SK-N-SH treated with all-trans-retinoic acid at 6 μM for 48 hours (cell line): ENCODE data around the gene ZNF22.

Experiments used
- ATAC-seq: fragments of 200-7000 bp; cut with Tn5 transposase; 3 replicates; pipeline ENCODE4 v1.9.1; 2020; ENCODE audit warnings: mild to moderate bottlenecking, moderate library complexity
- ARNTL ChIP-seq: fragments of 450-650 bp; formaldehyde crosslinking; IDR thresholded peaks from 2 replicates; pipeline ENCODE4 v1.5.0; 2020; ENCODE audit warnings: low read depth, mild to moderate bottlenecking, moderate library complexity, borderline replicate concordance
- BACH2 ChIP-seq: fragments of 250-450 bp; sonication (Bioruptor Pico); IDR thresholded peaks from 2 replicates; pipeline ENCODE4 v1.9.0; 2021; ENCODE audit warnings: mild to moderate bottlenecking, borderline replicate concordance
- CREB5 ChIP-seq: fragments of 250-450 bp; sonication (Bioruptor Pico); IDR thresholded peaks from 2 replicates; pipeline ENCODE4 v1.5.1; 2020; ENCODE audit warnings: low read depth, mild to moderate bottlenecking, moderate library complexity
- CSDC2 ChIP-seq: fragments of 250-450 bp; sonication (Bioruptor Pico); IDR thresholded peaks from 2 replicates; pipeline ENCODE4 v1.5.0; 2020; ENCODE audit warnings: mild to moderate bottlenecking, moderate library complexity
- ESRRG ChIP-seq: fragments of 250-450 bp; sonication (Bioruptor Pico); IDR thresholded peaks from 2 replicates; pipeline ENCODE4 v1.6.1; 2021; ENCODE audit warnings: mild to moderate bottlenecking
- ISL1 ChIP-seq: fragments of 250-450 bp; sonication (Bioruptor Pico); IDR thresholded peaks from 2 replicates; pipeline ENCODE4 v2.1.2; 2022; ENCODE audit warnings: mild to moderate bottlenecking, moderate library complexity
- OSR1 ChIP-seq: fragments of 250-450 bp; sonication (Bioruptor Pico); IDR thresholded peaks from 2 replicates; pipeline ENCODE4 v1.8.0; 2022; ENCODE audit warnings: moderate library complexity, mild to moderate bottlenecking, inconsistent platforms
- PPARA ChIP-seq: fragments of 250-450 bp; sonication (Bioruptor Pico); IDR thresholded peaks from 2 replicates; pipeline ENCODE4 v1.5.0; 2020; ENCODE audit warnings: mild to moderate bottlenecking, borderline replicate concordance
- RARB ChIP-seq: fragments of 250-450 bp; sonication (Bioruptor Pico); IDR thresholded peaks from 2 replicates; pipeline ENCODE4 v1.8.0; 2021; ENCODE audit warnings: mild to moderate bottlenecking, moderate library complexity
- SNAI2 ChIP-seq: fragments of 250-450 bp; sonication (Bioruptor Pico); IDR thresholded peaks from 2 replicates; pipeline ENCODE4 v1.5.0; 2020; ENCODE audit warnings: mild to moderate bottlenecking, moderate library complexity
- TCF4 ChIP-seq: fragments of 250-450 bp; sonication (Bioruptor Pico); IDR thresholded peaks from 2 replicates; pipeline ENCODE4 v1.8.0; 2021; ENCODE audit warnings: mild to moderate bottlenecking, moderate library complexity, borderline replicate concordance
- TOX ChIP-seq: fragments of 250-450 bp; sonication (Bioruptor Pico); IDR thresholded peaks from 2 replicates; pipeline ENCODE4 v1.8.0; 2021; ENCODE audit warnings: mild to moderate bottlenecking, moderate library complexity, borderline replicate concordance
- TSHZ2 ChIP-seq: fragments of 250-450 bp; sonication (Bioruptor Pico); IDR thresholded peaks from 2 replicates; pipeline ENCODE4 v1.5.0; 2020; ENCODE audit warnings: mild to moderate bottlenecking, moderate library complexity
- ZFP3 ChIP-seq: fragments of 250-450 bp; sonication (Bioruptor Pico); IDR thresholded peaks from 2 replicates; pipeline ENCODE4 v1.5.0; 2020; ENCODE audit warnings: mild to moderate bottlenecking, moderate library complexity
- ZNF70 ChIP-seq: fragments of 450-650 bp; formaldehyde crosslinking; IDR thresholded peaks from 2 replicates; pipeline ENCODE4 v1.5.0; 2020; ENCODE audit warnings: mild to moderate bottlenecking, moderate library complexity
- ZNF8 ChIP-seq: fragments of 450-650 bp; formaldehyde crosslinking; IDR thresholded peaks from 2 replicates; pipeline ENCODE4 v1.5.0; 2020; ENCODE audit warnings: mild to moderate bottlenecking, moderate library complexity
- TF ChIP-seq, protein P1 (sequence below): fragments of 250-450 bp; sonication (Bioruptor Pico); IDR thresholded peaks from 2 replicates; pipeline ENCODE4 v1.8.0; 2020; ENCODE audit warnings: mild to moderate bottlenecking, moderate library complexity, borderline replicate concordance
- TF ChIP-seq, protein P2 (sequence below): fragments of 250-450 bp; sonication (Bioruptor Pico); IDR thresholded peaks from 2 replicates; pipeline ENCODE4 v1.8.0; 2021; ENCODE audit warnings: low read depth, mild to moderate bottlenecking, moderate library complexity, borderline replicate concordance

ZNF22 gene

DNA sequence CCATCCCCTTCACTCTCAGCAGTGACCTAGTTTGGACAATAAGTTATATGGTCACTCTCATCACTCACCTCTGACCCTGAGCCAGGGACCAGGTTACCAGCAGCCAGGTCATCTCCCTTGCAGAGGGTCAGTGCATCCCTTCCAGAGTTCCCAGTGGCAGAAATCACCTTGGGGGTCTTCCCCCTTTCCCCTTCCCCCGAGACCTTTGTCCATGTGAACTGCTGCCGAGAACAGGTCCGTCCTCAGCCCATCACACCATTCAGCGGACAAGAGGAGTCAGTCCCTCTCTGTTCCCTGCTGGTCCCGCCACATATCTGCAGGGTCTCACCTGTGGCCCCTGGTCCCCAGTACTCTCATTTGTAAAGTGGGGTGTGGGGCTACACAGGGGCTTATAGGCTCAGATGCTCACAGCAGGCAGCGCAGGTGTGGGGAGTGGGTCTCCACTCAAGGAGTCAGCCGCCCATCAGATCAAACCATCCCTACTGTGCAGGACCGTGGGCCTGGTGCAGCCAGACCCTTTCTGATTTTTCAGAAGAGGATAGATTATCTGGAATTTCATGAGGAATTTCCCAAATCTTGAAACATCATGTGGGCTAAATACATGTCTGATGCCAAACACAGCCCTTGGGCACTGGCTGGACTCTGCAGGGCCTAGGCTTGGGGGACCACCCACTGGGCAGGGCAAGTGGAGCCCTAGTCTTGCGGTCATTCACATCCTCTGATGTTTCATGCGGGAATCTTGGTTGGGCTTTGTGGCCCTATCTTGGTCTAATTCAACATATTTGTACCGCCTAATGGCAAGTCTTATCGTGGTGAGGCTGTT, 28.6 kb upstream of the ZNF22 start:
- TF ChIP-seq ZNF8 (CRISPR knock-in tag) (no peak), SNAI2 (CRISPR knock-in tag) (no peak), CSDC2 (CRISPR knock-in tag) (no peak), TSHZ2 (CRISPR knock-in tag) (no peak), OSR1 (CRISPR knock-in tag) (no peak), RARB (CRISPR knock-in tag) (no peak)
- TF ChIP-seq, protein P1, sequence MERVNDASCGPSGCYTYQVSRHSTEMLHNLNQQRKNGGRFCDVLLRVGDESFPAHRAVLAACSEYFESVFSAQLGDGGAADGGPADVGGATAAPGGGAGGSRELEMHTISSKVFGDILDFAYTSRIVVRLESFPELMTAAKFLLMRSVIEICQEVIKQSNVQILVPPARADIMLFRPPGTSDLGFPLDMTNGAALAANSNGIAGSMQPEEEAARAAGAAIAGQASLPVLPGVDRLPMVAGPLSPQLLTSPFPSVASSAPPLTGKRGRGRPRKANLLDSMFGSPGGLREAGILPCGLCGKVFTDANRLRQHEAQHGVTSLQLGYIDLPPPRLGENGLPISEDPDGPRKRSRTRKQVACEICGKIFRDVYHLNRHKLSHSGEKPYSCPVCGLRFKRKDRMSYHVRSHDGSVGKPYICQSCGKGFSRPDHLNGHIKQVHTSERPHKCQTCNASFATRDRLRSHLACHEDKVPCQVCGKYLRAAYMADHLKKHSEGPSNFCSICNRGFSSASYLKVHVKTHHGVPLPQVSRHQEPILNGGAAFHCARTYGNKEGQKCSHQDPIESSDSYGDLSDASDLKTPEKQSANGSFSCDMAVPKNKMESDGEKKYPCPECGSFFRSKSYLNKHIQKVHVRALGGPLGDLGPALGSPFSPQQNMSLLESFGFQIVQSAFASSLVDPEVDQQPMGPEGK: no peak
- ATAC-seq: no peak

GRCh38 chr10:44972874-44973306, 27.8 kb upstream of the ZNF22 start:
- ATAC-seq: no peak
- TF ChIP-seq OSR1 (CRISPR knock-in tag) (no peak), ARNTL (no peak), SNAI2 (CRISPR knock-in tag) (no peak), TCF4 (CRISPR knock-in tag) (no peak), ZNF8 (CRISPR knock-in tag) (no peak), CSDC2 (CRISPR knock-in tag) (no peak), BACH2 (CRISPR knock-in tag) (no peak), CREB5 (no peak), ESRRG (CRISPR knock-in tag) (no peak), PPARA (CRISPR knock-in tag) (no peak), ZNF70 (CRISPR knock-in tag) (no peak), TOX (no peak)
- TF ChIP-seq, protein P2, sequence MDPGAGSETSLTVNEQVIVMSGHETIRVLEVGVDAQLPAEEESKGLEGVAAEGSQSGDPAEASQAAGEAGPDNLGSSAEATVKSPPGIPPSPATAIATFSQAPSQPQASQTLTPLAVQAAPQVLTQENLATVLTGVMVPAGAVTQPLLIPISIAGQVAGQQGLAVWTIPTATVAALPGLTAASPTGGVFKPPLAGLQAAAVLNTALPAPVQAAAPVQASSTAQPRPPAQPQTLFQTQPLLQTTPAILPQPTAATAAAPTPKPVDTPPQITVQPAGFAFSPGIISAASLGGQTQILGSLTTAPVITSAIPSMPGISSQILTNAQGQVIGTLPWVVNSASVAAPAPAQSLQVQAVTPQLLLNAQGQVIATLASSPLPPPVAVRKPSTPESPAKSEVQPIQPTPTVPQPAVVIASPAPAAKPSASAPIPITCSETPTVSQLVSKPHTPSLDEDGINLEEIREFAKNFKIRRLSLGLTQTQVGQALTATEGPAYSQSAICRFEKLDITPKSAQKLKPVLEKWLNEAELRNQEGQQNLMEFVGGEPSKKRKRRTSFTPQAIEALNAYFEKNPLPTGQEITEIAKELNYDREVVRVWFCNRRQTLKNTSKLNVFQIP (CRISPR knock-in tag): no peak
- TF ChIP-seq, all 23 proteins: peak for 0

DNA sequence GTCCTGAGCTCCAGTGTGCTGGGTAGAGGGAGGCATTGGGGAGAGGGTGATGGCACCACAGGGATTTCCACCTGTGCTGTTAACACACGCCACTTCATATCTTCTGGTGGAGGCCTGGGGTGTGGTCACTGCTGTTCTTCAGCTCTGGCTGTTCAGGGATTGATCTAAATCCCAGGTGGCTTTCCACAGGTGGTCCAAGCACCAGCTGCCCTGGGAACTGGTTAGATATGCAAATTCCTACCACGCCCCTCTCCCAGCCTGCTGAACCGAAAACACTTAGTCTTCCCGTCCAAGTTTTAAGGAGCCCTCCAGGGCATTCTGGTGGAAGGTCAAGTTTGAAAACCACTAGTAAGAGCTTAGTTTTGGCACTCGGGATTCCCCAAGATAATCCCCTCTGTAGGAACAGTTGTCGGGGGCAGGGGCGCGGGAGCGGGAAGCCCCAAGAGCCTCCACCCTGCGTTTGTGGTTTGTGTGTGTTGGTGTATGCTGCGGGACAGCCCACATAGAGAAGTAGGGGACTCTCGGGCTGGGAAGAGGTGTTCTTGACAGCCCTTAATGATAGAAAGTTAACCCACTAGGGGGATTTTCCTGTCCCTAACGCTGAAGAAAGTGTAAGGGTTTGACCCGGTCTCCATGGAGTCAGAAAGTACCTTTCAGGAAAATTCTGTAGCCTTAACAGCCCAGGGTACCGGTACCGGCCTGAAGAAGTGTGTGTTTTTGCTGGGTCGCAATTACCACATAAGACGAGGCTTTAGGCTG, 27.2 kb upstream of the ZNF22 start:
- no peak for ATAC-seq
- no peak for TF ChIP-seq ZFP3
- TF ChIP-seq ISL1 (CRISPR knock-in tag): no peak
- no peak for TF ChIP-seq TSHZ2 (CRISPR knock-in tag)
- TF ChIP-seq ZNF8 (CRISPR knock-in tag): no peak
- no peak for TF ChIP-seq TOX
- TF ChIP-seq PPARA (CRISPR knock-in tag): no peak
- TF ChIP-seq ESRRG (CRISPR knock-in tag): no peak
- TF ChIP-seq ARNTL: no peak
